Measurements from ENCODE around the gene ALG14. TPM values are rescaled to one million over a fixed set of nuclear protein-coding genes. Genes with fewer than 3 reads are reported as not detected.

ALG14 gene
- 2.7 TPM for polyA plus RNA-seq (2013, experiment 1 of 2)
- 1.6 TPM for polyA plus RNA-seq (2013, experiment 2 of 2)

- under 1% methylated on average over 53 of the region's 53 CpGs for WGBS
Measured at GRCh38 chr1:95072532-95073419, at the start of gene ALG14. Gene ALG14, minus strand, starts transcription at chr1:95072951. Its CDS starts 53 bp downstream, at chr1:95072898.

DNA sequence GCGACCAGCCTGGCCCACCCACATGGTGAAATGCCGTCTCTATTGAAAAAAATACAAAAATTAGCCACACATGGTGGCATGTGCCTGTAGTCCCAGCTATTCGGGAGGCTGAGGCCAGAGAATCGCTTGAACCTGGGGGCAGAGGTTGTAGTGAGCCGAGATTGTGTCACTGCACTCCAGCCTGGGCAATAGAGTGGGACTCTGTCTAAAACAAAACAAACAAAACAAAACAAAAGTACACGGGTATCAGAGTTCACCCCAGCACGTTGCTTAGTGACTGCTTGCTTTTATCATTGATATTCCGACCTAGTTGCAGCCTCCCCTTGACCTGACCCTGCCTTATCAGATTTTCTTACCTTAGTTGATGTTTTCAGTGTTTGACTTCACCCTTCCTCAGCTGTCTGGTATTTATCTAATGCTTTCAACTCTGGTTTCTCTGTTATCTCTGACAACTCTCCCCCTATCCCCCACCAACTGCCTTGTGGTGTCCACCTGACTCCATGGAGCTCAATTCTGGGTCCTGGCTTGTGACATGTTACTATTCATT, 49.5 kb upstream of the ALG14 start:
- no peaks in the 10 kb centered on the region for H3K9me3 ChIP-seq (ENCODE audit: insufficient read depth, low read depth, low read length)
- WGBS = 85% methylated on average over 8 of the region's 8 CpGs
- H3K4me3 ChIP-seq (ENCODE audit: low read length) = no peak overlapping the region
- H3K27ac ChIP-seq (ENCODE audit: low read depth, low read length) = no peak overlapping the region
- peaks cover 16% of the 10 kb centered on the region for H3K27me3 ChIP-seq (ENCODE audit: insufficient read depth, low read length)
- no peak overlapping the region for H3K9ac ChIP-seq (ENCODE audit: low read depth, low read length)
- no peaks in the 10 kb centered on the region for H3K36me3 ChIP-seq (ENCODE audit: insufficient read depth, low read length)
- no peaks in the 10 kb centered on the region for H3K4me1 ChIP-seq (ENCODE audit: insufficient read depth, low read length)

More at GRCh38 chr1:95072532-95073419, at the start of gene ALG14:
- no peaks in the 10 kb centered on the region for H3K36me3 ChIP-seq (ENCODE audit: insufficient read depth, low read length)
- H3K9me3 ChIP-seq (ENCODE audit: insufficient read depth, low read depth, low read length) = no peaks in the 10 kb centered on the region
- H3K27me3 ChIP-seq (ENCODE audit: insufficient read depth, low read length) = 0 out of 2 replicates have a peak, but pooled peaks cover 5% of the 10 kb centered on the region
- no peak within 1 kb of the TSS for H3K27ac ChIP-seq (ENCODE audit: low read depth, low read length)
- H3K9ac ChIP-seq (ENCODE audit: low read depth, low read length) = peak within 1 kb of the TSS; percentile 37
- peak within 1 kb of the TSS; percentile 84 for H3K4me3 ChIP-seq (ENCODE audit: low read length)
- H3K4me1 ChIP-seq (ENCODE audit: insufficient read depth, low read length) = no peaks in the 10 kb centered on the region; the same call in 1 of the 2 replicates

- Histone ChIP-seq H3K4me3 (ENCODE audit: low read length) (no peak overlapping the region), H3K27ac (ENCODE audit: low read depth, low read length) (no peak overlapping the region), H3K9ac (ENCODE audit: low read depth, low read length) (no peak overlapping the region), H3K4me1 (ENCODE audit: insufficient read depth, low read length) (0 out of 2 replicates have a peak, but pooled peaks cover 5% of the 10 kb centered on the region), H3K36me3 (ENCODE audit: insufficient read depth, low read length) (no peaks in the 10 kb centered on the region), H3K9me3 (ENCODE audit: insufficient read depth, low read depth, low read length) (no peaks in the 10 kb centered on the region), H3K27me3 (ENCODE audit: insufficient read depth, low read length) (peaks cover 16% of the 10 kb centered on the region)
Measured at GRCh38 chr1:95119273-95119672, 46.5 kb upstream of the ALG14 start.

DNA sequence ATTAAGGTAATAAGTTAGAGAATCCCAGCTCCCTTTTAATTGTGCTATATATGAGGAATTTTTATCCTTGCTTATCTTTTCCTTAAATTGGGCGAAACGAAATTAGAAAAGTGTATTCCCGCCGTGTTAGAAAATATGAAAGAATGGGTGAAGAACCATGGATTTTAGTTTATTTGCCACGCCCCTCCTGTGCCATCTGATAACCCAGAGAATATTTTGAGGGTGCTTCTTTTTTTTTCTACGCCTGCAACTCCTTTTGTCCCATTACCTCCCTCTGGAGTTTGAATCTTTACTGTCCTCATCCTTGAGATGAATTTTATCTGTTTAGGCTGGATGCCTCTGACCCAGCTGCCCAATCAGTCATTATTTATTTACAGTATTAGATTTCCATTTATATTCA, 46.0 kb upstream of the ALG14 start:
- H3K27me3 ChIP-seq (ENCODE audit: insufficient read depth, low read length) = peaks cover 16% of the 10 kb centered on the region
- H3K9me3 ChIP-seq (ENCODE audit: insufficient read depth, low read depth, low read length) = no peaks in the 10 kb centered on the region
- 96% methylated on average over 5 of the region's 6 CpGs for WGBS
- H3K4me3 ChIP-seq (ENCODE audit: low read length) = no peak overlapping the region; the same call in 1 of the 2 replicates
- no peak overlapping the region for H3K27ac ChIP-seq (ENCODE audit: low read depth, low read length)
- 0 out of 2 replicates have a peak, but pooled peaks cover 5% of the 10 kb centered on the region for H3K4me1 ChIP-seq (ENCODE audit: insufficient read depth, low read length)
- H3K9ac ChIP-seq (ENCODE audit: low read depth, low read length) = no peak overlapping the region
- no peaks in the 10 kb centered on the region for H3K36me3 ChIP-seq (ENCODE audit: insufficient read depth, low read length)

DNA sequence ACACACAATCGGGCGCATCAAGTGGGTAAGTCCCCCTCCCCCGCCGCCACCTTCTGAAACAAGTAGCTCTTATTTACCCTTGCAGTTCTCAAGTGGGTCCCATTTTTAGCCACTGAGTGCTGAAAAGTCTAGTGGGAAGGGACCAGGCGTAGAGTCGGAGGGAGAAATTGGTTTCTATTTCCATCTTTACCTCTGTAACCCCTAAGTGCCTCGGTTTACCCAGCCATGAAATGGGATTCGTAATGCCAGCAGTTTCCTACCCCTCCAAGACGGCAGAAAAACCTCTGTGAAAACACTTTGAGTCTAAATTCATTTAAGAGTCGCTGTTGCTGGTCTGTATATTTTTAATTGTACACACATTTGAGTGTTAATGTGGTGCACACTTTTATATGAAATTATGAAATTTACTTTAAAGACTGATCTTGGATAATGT, 45.3 kb upstream of the ALG14 start:
- Histone ChIP-seq H3K27ac (ENCODE audit: low read depth, low read length) (no peak overlapping the region), H3K36me3 (ENCODE audit: insufficient read depth, low read length) (no peaks in the 10 kb centered on the region), H3K9me3 (ENCODE audit: insufficient read depth, low read depth, low read length) (no peaks in the 10 kb centered on the region), H3K27me3 (ENCODE audit: insufficient read depth, low read length) (peaks cover 16% of the 10 kb centered on the region), H3K9ac (ENCODE audit: low read depth, low read length) (peak overlapping the region; percentile 74), H3K4me1 (ENCODE audit: insufficient read depth, low read length) (0 out of 2 replicates have a peak, but pooled peaks cover 5% of the 10 kb centered on the region), H3K4me3 (ENCODE audit: low read length) (peak overlapping the region; percentile 81)
- WGBS = 37% methylated on average over 10 of the region's 10 CpGs

GRCh38 chr1:95117207-95118066, 44.7 kb upstream of the ALG14 start, which contains the start of gene TLCD4:
Gene TLCD4, plus strand, starts transcription at chr1:95117355. Its CDS starts 26,547 bp downstream, at chr1:95143902.
- Histone ChIP-seq H3K27ac (ENCODE audit: low read depth, low read length) (peak within 1 kb of the TSS; percentile 18; the same call in 1 of the 2 replicates), H3K9ac (ENCODE audit: low read depth, low read length) (peak within 1 kb of the TSS; percentile 74), H3K4me3 (ENCODE audit: low read length) (peak within 1 kb of the TSS; percentile 81), H3K9me3 (ENCODE audit: insufficient read depth, low read depth, low read length) (no peaks in the 10 kb centered on the region), H3K27me3 (ENCODE audit: insufficient read depth, low read length) (peaks cover 16% of the 10 kb centered on the region), H3K4me1 (ENCODE audit: insufficient read depth, low read length) (0 out of 2 replicates have a peak, but pooled peaks cover 5% of the 10 kb centered on the region), H3K36me3 (ENCODE audit: insufficient read depth, low read length) (no peaks in the 10 kb centered on the region)
- under 1% methylated on average over 108 of the region's 108 CpGs for WGBS

GRCh38 chr1:95116580-95117206, 43.9 kb upstream of the ALG14 start:
- Histone ChIP-seq H3K4me1 (ENCODE audit: insufficient read depth, low read length) (0 out of 2 replicates have a peak, but pooled peaks cover 5% of the 10 kb centered on the region), H3K4me3 (ENCODE audit: low read length) (peak overlapping the region; percentile 81), H3K9me3 (ENCODE audit: insufficient read depth, low read depth, low read length) (no peaks in the 10 kb centered on the region), H3K9ac (ENCODE audit: low read depth, low read length) (peak overlapping the region; percentile 74; the same call in 1 of the 2 replicates), H3K36me3 (ENCODE audit: insufficient read depth, low read length) (no peaks in the 10 kb centered on the region), H3K27ac (ENCODE audit: low read depth, low read length) (no peak overlapping the region; the same call in 1 of the 2 replicates), H3K27me3 (ENCODE audit: insufficient read depth, low read length) (peaks cover 16% of the 10 kb centered on the region)
- under 1% methylated on average over 16 of the region's 17 CpGs for WGBS

DNA sequence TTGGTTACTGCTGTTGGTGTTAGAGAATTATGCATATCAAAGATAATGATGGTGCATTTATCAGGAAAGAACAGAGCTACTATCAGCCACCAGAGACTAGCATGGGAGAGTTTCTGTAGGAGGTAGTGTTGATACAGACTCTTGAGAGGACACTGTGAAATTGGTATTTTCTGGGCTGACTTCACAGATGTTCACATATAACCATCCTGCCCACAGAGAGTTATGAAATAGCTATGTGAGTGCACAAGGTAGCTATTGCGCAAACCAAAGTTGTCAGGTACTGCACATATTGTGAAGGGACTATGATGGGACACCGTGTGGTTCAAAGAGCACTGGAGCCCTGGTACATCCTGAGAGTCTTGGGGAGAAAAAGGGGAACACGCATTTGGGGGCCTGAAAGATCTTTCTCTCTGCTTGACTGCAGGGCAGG, 43.0 kb upstream of the ALG14 start:
- 81% methylated on average over 3 of the region's 3 CpGs for WGBS
- H3K4me3 ChIP-seq (ENCODE audit: low read length) = no peak overlapping the region
- no peaks in the 10 kb centered on the region for H3K36me3 ChIP-seq (ENCODE audit: insufficient read depth, low read length)
- H3K9me3 ChIP-seq (ENCODE audit: insufficient read depth, low read depth, low read length) = no peaks in the 10 kb centered on the region
- H3K9ac ChIP-seq (ENCODE audit: low read depth, low read length) = no peak overlapping the region
- 0 out of 2 replicates have a peak, but pooled peaks cover 5% of the 10 kb centered on the region for H3K4me1 ChIP-seq (ENCODE audit: insufficient read depth, low read length)
- H3K27me3 ChIP-seq (ENCODE audit: insufficient read depth, low read length) = peaks cover 16% of the 10 kb centered on the region
- H3K27ac ChIP-seq (ENCODE audit: low read depth, low read length) = no peak overlapping the region

DNA sequence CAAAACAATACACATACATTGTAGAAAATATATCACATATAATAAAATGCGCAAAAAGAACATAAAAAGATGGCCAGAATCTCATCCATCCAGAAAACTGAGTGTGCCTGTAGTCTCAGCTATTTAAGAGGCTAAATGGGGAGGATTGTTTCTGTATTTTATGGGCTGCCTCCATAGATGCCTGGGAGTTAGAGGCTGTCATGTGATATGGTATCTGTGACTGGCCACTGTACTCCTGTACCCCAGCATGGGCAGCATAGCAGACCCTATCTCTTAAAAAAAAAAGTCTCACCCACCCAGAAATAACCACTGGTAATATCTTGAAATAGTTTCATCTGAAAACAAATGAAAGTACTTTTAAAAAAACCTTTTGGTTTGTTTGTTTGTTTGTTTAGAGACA, 40.9 kb upstream of the ALG14 start:
- Histone ChIP-seq H3K9me3 (ENCODE audit: insufficient read depth, low read depth, low read length) (no peaks in the 10 kb centered on the region), H3K4me3 (ENCODE audit: low read length) (no peak overlapping the region)

DNA sequence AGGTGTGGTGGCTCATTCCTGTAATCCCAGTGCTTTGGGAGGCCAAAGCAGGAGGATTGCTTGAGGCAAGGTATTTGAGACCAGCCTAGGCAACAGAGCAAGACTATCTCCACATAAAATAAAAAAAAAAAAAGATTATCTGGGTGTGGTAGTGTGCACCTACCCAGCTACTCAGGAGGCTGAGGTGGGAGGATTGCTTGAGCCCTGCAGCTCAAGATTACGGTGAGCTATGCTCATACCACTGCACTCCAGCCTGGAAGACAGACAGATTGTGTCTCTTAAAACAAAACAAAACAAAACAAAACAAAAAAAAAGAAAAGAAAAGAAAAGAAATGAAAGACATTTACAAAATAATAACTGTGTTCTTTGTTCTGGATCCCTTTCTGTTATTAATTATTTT, 38.3 kb upstream of the ALG14 start:
- Histone ChIP-seq H3K4me1 (ENCODE audit: insufficient read depth, low read length) (no peaks in the 10 kb centered on the region), H3K36me3 (ENCODE audit: insufficient read depth, low read length) (no peaks in the 10 kb centered on the region), H3K4me3 (ENCODE audit: low read length) (no peak overlapping the region), H3K9ac (ENCODE audit: low read depth, low read length) (no peak overlapping the region), H3K9me3 (ENCODE audit: insufficient read depth, low read depth, low read length) (no peaks in the 10 kb centered on the region), H3K27ac (ENCODE audit: low read depth, low read length) (no peak overlapping the region), H3K27me3 (ENCODE audit: insufficient read depth, low read length) (no peaks in the 10 kb centered on the region; the same call in 1 of the 2 replicates)
- 88% methylated on average over 1 of the region's 1 CpG for WGBS

More for the DNA sequence above, 40.9 kb upstream of the ALG14 start:
- Histone ChIP-seq H3K9ac (ENCODE audit: low read depth, low read length) (no peak overlapping the region), H3K27me3 (ENCODE audit: insufficient read depth, low read length) (peaks cover 11% of the 10 kb centered on the region), H3K4me1 (ENCODE audit: insufficient read depth, low read length) (0 out of 2 replicates have a peak, but pooled peaks cover 5% of the 10 kb centered on the region), H3K27ac (ENCODE audit: low read depth, low read length) (no peak overlapping the region), H3K36me3 (ENCODE audit: insufficient read depth, low read length) (no peaks in the 10 kb centered on the region)
- WGBS = 100% methylated on average over 1 of the region's 1 CpG
